Limb (tissue), 2 donors: ENCODE results near the gene PCID2.
"Not testable (repeated sequence)": the region's sequence is repeated elsewhere in the genome, so short reads cannot be mapped to it uniquely, and the experiment has no call there.

Experiments
- DNase-seq, 2 donors: peaks; one replicate each; pipeline ENCODE4 v3.0.0-alpha.2; 2016; ENCODE audit errors: extremely low spot score in 2 of 2

Gene PCID2

DNA sequence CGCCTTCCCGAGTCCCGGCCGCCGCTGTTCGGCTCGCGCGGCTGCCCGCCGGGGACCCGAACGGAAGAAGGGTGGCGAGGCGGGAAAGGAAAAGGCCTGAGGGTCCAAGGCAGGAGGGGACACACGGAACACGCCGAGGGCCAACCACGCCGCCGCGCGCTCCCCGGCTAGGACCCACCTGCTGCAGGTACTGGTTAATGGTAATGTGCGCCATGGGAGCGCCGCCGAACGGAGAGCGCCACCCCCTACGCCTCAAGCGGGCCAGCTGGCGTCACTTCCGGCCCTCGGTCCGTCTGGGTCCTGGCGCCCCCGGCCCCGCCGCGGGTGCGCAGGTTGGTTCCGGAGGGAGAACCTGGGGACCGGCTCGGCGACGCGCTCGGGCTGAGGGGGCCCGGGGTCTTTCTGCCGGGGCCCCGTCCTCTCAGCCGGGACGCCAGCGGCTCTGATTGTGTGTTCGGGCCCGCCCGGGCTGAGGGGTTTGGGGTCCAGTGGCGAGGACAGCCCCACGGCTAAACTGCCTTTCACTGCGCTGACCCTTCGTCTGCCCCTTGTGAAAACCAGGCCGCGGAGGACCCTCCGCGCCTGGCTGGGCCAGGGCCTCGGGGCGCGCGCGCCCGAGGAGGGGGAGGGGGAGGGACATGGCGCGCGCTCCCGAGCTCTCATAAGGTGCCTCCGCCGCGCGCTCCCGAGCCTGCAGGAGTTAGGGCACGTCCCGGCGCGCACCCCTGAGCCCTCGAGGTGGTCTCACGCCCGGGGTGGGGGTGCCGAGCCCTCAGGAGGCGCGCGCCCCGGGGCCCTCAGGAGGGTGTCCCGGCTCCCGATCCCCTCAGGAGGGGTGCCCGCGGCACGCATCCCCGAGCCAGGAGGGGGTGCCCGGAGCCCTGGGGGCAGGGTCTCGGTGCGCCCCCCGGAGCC, at the start of gene PCID2:
TSS of gene PCID2 (minus strand) at position 249 of the 915 bp plus-strand sequence. CDS start at position 214, 35 bp downstream.
- peak; percentile 81 to 96 for DNase-seq

DNA sequence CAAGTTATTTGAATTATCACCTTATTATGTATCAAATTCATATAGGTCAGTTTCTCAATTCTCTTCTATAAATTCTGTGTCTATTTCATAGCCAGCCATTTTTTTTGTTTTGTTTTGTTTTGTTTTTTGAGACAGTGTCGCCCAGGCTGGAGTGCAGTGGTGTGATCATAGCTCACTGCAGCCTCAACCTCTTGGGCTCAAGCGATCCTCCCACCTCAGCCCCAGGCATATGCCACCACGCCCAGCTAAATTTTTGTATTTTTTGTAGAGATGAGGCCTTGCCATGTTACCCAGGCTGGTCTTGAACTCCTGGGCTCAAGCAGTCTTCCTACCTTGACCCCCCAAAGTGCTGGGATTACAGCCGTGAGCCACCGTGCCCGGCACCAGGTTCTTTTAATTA, 49.4 kb upstream of the PCID2 start:
- DNase-seq = not testable (repeated sequence)

DNA sequence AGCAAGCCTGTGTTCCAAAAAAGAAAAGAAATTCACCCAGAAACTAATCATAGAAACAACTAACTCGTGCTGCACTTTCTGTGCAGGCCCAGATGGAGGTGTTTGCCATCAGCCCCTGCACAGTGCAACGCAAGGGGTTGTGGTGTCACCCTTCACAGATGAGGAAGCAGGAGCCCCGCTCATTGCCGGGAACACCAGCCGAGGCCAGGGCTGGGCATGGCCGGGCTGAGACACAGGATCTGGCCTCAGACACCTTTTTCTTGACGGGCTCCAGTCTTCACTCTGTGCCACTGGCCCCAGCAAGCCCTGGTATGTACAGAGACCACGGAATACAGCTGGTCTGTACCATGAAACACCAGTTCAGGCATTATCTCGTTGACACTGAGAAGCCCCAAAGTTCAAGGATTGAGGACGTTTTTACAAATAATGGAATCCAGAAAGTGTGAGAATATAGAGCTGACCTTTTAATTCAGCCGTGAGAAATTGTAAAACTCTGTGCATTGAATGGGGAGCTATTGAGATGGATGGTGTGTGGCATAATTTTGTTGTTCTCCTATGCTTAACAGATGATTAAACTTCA, 44.1 kb upstream of the PCID2 start:
- no peak for DNase-seq

DNA sequence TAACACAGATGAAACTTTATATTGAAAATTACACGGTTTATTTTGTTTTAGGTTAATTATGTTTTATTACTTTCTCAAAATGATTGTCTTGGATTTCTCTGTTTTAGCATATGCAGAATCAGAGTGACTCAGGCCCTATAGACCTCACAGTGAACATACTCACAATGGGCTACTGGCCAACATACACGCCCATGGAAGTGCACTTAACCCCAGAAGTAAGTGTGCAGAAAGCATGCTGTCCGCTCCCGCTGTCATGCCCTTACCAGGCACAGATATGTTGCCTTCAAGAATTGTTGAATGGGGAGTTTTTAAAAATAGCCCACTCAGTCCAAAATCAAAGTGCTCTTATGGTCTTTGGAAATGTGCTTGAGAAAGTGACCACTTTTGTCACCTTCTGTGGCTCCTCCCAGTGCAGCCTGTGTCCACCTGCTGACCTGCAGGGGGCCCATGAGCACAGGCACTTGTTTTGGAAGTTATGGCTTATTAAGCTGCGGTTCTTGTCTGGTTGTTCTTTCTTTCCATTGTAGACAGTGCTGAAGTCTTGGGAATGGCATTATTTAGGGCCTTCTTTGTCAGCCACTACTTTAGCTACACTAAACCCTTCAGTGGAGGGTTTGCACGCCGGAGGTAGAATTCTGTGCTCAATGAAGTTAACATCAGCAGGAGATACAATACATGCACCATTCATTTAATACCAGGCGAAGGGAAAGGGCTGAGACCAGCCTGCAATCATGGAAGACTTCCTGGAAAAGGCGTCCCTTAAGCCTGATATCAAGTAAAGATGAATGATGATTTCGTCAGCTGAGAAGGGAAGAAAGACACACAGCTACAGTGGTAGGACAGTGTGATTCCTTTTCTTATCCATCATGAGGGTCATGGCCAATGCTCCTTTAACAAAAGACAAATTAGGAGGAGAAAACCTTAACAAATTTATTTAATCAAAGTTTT, 37.7 kb upstream of the PCID2 start:
- DNase-seq = no peak

DNA sequence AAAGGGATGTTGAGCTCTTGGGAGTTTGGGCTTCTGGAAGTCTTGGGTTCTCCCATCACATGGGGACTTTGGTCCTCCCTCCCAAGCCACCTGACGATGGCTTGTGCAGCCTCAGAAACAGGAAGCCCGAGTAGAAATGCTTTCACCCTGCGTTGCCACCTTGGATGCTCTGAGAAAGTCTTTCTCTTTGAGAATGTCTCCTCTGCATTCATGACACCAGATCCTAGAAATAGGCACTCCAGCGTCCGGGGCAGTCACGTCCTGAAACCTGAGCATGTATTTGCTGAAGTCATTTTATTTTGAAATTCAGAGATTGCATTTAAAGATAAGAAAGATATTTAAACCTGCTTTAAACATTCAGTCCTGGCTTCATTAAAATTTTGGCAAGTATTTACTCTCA, 35.4 kb upstream of the PCID2 start:
- DNase-seq = no peak

DNA sequence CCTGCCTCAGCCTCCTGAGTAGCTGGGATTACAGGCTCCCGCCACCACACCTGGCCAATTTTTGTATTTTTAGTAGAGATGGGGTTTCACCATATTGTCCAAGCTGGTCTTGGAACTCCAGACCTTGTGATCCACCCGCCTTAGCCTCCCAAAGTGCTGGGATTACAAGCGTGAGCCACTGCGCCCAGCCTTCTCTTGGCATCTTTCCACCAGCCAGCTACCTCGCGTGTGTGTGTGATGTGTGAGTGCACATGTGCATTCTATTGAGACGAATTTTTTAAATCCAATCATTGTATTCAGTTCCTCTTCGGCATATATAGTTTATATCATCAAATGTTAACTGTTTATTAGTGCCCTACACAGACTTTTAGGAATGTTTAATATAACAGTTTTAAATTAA, 33.2 kb upstream of the PCID2 start:
- DNase-seq = not testable (repeated sequence)

DNA sequence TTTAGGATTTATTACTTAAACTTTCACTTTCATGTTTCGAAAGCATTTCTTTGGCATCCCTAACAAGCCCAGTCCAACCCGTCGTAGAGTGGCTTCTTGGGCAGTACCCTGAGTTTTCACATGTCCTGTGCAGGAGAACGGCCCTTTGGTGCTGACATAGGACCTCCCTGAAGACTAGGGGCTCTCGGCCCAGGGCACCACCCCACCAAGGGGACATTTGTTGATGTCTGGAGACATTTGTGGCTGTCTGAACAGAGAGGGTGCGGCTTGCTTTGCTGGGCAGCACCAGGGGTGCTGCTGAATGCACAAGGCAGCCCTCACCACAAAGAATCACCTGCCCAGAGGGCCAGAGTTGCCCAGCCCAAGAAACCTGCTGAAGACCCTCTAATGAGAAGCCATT, 31.5 kb upstream of the PCID2 start:
- DNase-seq = no peak

DNA sequence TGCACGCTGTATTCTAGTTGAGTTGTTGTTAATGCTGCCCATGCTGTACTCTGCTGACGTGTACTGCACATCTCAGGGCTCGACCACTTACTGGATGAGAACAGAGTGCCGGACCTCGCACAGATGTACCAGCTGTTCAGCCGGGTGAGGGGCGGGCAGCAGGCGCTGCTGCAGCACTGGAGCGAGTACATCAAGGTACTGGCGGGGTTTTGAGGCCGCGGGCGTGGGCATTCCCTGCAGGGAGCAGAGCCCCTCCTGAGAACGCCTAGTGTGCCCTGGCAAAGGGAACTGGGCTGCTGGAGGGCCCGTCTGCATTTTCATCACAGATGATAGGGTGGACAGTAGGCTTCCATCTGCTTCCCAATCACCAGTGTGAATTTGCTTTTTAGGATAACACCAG, 30.9 kb upstream of the PCID2 start:
- no peak for DNase-seq

DNA sequence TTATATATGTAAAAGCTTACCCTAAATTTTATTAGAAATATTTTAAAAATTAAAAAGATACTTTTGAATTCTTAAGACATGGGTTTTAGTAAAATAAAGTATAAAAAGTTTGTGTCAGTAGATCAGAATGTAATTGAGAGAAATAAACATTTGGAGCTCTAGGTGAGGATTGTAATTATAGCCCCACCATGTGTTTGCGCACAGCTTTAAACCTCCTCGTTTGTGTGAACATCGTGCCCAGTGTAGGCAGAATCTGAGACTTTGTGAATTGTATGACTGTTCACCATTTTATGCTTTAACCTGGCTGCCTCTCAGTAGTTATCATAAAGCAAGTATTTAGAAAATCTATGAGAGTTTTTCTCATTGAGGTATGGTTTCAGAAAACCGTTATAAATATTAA, 30.1 kb upstream of the PCID2 start:
- no peak for DNase-seq

DNA sequence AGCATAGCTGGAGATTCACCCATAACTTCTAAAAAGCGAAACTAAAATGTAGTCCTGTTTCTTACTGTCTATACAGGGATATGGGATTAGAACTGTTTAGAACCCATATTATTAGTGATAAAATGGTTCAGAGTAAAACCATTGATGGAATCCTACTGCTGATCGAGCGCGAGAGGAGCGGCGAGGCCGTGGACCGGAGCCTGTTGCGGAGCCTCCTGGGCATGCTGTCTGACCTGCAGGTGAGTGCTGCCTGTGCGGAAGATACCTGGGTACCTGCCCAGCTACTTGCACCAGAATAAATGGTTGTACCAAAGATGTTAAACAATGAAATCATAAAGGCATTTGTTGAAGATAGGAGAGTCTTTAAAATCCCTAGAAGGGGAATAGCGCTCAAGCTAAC, 24.6 kb upstream of the PCID2 start:
- no peak for DNase-seq

DNA sequence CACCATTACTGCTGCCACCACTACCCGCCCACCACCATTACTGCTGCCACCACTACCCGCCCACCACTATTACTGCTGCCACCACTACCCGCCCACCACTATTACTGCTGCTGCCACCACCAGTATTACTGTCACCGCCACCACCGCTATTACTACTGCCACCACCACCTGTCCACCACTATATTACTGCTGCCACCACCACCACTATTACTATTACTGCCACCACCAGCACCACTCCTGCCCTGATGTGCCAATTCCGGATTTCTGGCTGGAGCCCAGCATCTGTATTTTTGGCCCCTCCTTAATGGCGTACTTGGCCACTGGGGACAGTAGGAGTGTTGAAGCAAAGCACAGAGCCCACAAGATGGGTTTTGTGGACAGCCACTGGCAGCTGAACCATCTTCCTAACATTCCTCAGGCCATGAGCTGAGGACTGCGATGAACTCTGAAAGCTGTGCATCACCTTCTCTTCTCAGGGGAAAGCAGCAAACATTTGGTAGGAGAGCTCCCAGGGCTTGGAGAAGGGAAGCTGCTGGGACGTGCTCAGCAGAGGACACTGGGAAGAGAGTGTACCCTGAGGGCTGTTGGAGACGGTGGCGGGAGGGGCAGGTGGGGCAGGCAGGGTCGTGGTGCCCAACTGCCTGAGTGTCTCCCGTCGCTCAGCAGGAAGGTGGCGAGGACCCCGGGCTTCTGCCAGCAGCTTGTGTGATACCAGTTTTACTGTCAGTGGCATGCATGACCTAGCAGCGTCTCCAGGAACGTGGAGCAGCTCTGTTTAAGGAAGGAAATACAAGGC, 23.9 kb upstream of the PCID2 start:
- no peak for DNase-seq

DNA sequence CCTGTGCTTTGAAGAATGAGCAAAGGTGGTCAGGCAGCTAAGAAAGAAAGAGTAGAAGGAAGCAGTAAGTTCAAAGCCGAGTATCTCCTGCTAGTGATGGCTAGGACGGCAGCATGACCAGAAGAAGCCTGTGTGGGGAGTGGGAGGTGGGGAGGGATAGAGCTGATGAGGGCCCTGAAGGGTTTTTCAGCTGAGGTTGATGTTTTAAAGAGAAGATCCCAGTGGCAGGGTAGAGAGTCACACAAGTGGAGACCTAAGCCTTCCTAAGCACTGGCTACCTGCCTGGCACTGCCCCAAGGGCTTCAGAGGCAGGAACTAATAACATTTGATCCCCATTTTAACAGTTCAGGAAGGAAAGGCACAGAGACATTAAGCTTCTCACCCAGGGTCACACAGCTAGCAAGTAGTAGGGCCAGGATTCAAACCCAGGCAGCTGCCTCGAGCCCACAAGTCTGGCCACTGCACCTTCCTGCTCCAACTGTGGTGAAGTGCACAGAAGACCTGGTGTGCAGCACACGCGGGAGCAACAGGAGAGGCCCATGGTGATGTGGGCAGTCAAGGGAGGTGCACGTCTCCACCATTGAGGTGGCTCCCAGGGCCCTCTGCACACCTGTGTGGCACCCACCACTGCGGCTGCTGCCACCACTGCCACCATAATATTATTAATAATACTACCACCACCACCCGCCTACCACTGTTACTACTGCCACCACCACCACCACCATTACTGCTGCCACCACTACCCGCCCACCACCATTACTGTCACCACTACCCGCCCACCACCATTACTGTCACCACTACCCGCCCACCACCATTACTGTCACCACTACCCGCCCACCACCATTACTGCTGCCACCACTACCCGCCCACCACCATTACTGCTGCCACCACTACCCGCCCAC, 23.1 kb upstream of the PCID2 start:
- DNase-seq = no peak

DNA sequence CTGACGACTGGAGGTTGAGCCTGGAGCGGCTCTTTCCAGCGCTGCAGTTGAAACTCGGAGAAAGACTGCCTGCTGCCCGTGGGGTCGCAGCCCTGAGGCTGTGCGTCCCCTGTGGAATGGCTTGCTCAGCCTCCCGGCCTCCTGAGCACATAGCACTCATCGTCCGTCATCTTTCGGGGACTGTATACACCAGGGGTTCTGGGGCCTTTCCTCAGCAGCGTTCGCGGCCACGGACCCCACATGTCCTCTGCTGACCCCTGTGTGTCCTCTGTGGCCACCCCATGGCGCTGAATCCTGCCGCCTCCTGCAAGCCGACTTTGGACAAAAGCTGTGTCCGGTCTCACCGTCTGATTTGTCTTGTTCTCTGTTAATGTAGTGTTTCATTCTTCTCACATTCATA, 21.3 kb upstream of the PCID2 start:
- no peak for DNase-seq

DNA sequence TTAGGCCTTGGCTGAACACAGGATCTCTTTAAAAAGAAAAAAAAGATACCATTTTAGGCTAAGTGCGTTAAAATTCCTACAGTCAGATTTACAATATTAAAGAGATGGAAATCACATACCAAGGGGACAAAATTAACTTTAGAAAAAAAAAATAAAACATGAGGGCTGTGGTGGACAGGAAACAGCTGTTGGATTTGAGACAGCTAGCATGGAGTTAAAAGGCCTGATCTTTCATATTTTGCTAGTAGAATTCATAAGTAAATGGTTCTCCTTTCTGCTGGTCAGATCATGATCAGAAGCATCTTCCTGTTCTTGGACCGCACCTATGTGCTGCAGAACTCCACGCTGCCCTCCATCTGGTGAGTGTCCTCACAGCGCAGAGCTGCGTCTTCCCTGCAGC, 20.7 kb upstream of the PCID2 start:
- DNase-seq = no peak

DNA sequence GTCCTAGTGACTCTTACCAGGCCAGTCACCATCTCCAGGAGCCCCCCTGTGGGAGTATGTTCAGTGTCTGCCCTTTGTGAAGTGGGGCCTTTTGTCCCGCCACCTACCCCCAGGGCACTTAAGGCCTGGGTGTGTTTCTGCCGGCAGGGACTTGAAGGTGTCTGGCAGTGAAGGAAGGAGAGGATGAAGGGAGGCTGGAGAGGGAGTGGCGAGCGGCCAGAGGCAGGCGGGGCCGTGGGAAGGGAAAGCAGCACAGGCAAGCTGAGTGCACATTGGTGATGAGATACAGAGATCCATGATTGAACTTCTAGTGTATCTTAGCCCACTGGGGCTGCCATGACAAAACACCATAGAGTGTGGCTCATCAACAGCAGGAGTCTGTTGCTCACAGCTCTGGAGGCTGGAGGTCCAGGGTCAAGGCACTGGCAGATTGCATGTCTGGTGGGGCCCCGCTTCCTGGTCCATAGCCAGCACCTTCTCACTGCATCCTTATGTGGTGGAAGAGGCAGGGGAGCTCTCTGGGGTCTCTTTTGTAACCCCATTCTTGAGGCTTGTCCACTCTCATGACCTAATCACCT, 18.5 kb upstream of the PCID2 start:
- no peak for DNase-seq

DNA sequence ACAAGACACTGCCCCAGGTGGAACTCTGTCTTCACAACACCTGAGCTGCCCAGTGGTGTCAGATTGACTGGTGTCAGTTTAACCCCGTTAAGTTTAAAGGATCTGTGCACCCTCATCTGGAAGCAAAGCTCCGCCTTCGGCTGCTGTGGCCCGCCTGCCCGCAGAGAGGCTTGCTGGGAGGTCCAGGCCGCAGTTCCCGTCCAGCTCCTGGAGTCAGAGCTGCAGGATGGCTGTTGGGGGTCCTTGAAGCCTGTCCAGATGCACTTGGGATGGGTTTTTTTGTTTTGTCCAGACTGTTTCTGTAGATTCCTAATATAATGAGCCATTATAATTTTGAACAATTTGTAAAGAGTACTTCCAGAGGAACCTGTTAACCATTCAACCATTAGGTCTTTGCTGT, 17.0 kb upstream of the PCID2 start:
- DNase-seq = no peak

DNA sequence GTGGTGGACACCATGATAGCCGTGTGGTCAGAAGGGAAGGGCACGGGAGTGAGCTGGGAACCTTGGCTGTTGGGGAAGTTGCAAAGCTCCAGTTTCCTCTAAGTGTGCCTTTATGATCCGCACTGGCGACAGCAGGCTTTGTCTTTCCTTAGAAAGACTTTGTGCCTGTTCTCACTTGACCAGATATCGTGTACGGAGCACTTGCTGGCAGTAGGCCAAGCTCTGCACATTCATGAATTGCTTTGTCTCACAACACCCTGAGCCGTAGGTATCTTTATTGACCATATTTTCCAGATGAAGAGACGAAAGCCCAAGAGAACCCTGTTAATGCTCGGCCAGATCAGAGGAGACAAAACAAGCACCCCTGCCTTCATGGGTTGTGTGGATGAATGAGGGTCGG, 16.0 kb upstream of the PCID2 start:
- DNase-seq = no peak

DNA sequence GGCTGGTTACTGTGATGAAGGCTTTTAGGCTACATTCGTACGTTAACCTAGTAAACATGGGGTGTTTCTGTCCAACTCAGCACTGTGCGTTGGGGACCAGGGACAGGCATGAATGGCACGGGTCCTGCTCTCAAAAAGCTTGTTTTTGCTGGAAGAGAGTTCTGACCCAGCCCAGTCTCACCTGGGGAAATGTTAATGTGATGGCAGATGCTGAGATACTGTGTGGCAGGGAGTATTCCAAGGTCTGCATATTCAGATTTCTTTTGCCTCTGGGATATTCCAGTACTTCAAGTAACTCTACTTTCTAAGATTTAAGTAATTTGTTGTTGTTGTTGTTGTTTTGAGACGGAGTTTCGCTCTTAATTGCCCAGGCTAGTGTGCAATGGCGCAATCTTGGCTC, 14.6 kb upstream of the PCID2 start:
- DNase-seq = no peak

DNA sequence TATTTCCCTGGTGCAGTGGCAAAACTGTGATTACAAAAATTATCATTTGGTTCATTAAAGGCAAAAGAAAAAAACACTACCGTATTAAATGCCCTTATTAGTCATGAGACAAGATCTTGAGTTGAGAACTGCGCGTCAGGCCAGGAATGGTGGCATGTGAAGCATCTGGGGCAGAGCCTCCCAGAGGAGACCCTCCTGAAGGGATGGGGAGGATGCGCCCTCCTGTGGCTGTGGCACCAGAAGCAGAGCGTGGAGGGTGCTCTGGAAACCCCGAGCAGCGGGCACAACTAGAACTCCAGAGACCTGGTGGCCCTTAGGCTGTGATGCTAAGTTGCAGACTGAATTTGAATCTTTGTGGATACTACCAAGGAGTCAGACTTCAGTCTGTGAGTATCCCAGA, 12.4 kb upstream of the PCID2 start:
- no peak for DNase-seq

DNA sequence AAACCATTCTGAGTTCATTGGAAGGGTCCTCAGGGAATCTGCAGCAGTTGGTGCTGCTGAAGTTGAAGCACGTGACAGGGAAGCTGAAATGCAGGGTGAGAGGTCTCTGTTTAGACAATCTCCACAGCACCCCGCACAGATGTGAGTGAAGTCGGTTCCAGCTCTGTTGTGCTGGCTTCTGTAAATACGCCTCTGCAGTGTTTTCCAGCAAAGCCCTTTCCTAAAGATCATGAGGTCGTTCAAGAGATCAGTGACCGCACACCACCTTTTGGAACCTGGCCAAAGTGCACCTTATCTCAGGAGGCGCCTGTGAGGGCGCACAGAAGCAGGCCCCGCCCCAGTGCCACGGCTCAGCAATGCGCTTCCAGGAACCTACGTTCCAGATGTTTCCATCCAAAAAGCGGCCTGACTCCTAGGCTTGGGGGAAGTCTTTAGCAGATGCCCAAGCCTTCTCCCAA, 11.7 kb upstream of the PCID2 start:
- no peak for DNase-seq
